Stimulated activated CD8-positive, alpha-beta memory T cell treated with anti-CD3 and anti-CD28 coated beads, Interleukin-12 subunit alpha, Interleukin-12 subunit beta, amount 100 ng/mL, for 1 hour (primary cell): ENCODE results near the gene DOK1.

ENCODE experiments used
- DNase-seq: peaks from one replicate; pipeline ENCODE4 v3.0.0-alpha.2; 2020; ENCODE audit warnings: low read depth

Gene DOK1

DNA sequence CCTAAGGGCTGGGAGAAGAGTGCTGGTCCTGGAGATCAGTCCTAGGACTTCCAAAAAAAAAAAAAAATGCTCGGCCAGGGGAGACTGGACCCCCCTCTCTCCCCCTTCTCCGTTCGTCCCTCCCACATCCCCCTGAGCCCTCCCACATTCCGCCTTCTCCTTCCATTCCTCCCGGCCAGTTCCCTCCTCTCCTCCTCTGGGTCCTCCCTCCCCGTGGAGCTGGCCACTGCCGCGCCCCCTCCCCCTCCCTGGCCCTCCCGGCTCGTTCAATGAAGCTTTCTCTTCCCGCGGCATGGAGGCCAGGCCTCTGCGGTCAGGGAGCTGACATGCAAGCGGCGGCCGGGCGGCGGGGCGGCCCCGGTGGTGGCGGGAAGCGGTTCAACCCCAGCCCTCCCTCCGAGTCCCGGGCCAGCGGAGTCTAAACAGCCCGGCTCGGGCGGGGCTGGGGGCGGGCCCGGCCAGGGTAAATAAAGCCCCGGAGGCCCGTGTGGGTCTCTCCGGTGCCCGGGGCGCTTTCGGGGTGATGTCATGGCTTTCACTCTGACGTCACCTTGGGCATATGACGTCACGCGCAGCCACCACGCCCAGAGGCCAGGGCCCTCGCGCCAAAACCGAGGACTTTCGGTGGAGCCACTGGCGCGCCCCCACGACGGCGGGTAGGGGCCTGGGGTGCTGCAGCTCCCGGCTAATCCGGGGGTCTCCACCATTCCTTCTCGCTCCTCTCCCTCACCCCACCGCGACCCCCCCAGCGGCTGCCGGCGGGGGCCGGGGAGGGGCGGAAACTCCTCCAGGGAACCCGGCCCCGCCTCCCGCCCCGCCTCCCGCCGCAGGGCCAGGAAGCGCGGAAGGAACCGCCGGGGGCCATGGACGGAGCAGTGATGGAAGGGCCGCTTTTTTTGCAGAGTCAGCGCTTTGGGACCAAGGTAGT lies at the start of gene DOK1, which contains the start of gene LOXL3:
DOK1 (plus strand) TSS at position 829 of the 928 bp plus-strand sequence; CDS start at position 864, 35 bp downstream.
LOXL3 (minus strand) TSS at position 51 of the 928 bp plus-strand sequence. CDS start 1,308 bp downstream, outside the sequence.
- DNase-seq: peak; percentile 69

- no peak for DNase-seq
Measured at GRCh38 chr2:74505448-74506246, 48.9 kb upstream of the DOK1 start.

DNA sequence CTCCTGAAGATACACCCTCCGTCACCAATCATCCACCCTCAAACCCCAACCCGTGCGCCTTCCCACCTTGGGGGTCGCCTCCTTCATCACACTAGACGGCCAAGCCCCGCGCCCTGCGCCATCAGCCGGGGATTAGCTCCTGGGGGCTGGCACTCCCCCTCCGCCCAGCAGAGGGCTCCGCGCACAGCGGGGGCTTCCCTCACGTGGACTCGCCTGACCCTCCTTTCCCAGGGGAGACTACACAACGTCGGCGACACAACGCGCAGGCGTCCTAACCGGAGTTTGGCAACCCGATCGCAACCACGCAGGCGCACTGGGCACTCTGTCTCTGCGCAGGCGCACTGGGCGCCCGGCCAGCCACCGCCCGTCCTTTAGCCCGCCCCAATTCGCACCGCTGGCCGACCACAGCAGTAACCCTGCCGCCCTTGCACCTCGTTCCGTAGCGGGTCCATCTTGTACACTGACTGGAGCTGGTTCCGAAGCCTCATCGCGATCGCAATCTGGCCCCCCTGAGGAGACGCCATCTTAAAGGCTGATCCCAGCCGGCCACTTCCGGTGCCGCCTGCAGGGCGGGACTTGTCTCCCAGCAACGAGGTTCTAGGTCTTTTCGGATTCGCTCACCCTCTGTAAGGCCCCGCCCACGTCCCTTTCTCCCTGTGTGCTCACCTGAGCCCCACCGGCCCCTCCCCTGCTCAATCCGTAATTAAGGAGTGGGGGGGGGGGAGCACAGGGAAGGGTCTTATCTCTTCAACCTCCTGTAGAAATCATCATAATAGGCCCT lies 47.2 kb upstream of the DOK1 start, which contains the start of gene PCGF1:
PCGF1 (minus strand) TSS at position 551 of the 781 bp plus-strand sequence; CDS start at position 524, 27 bp downstream.
- peak; percentile 98 for DNase-seq

DNA sequence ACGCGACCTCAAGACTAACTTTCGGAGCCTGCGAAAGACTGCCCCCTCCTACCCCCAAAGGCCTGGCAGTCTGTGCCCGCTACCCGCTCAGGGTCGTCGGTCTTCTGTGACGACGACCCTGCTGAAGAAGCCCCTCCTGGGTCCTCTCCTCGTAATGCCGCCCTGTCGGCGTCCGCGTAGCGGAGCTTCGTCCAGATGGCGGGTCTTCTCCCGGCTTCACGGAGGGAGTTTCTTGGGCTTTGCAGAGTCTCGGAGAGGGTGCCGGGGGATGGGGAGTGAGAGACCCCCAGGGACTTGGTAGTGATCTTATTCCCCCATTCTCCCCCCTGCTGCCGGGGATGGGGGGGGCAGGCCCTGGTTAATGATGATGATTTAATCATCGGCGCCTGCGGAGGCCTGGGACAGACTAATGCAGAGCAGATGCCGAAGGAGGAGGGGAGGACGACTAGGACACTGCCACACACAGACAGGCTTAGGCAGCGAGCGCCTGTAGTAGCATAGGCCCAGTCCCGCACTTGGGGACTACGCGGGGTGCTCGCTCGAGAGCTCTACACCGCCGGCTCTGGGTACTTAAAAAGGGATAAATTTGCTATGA lies 46.5 kb upstream of the DOK1 start:
- DNase-seq: no peak

- no peak for DNase-seq
Measured at GRCh38 chr2:74510272-74510671, 44.2 kb upstream of the DOK1 start.

- no peak for DNase-seq
Measured at GRCh38 chr2:74511104-74511989, 43.2 kb upstream of the DOK1 start.

DNA sequence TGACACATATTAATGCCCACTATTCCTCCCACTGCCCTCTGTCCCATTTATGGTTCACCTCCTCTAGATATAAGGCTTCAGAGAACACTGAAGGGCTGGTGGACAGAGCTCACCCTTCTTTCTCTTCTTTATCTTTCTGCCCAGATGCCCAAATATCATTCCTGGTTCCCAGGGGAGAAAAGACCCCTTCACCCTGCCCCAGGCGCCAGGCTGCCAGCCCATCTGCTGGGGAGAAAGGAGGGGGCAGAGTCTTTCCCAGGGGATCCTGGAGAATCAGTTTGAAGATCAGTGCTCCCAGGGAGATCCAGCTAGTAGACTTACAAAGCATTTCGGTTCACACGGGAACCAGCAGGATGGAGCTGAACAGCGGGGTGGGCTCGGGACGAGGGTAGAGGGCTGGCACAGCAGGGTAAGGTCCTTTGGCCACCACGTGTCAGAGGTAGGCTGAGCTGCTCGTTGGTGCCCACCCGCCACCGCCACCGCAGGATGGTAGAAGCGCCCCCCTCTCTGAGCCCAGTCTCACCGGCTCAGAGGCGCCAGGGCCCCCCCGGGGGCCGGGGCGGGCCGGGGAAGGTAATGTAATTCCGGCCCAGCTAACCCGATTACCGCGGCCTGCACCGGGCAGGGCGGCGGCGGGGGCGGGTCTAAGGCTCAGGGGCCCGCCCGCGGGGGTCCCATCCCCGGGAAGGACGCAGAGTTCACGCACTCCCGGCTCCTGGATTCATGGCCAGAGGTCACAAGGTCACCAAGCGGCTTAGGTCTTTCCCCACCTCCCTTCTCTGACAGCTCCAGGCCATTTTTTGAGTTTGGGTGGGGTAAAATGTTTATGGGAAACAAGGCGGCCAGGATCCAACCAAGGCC lies 41.5 kb upstream of the DOK1 start:
- no peak for DNase-seq

GRCh38 chr2:74513605-74514367 lies 40.7 kb upstream of the DOK1 start:
- DNase-seq: no peak

DNA sequence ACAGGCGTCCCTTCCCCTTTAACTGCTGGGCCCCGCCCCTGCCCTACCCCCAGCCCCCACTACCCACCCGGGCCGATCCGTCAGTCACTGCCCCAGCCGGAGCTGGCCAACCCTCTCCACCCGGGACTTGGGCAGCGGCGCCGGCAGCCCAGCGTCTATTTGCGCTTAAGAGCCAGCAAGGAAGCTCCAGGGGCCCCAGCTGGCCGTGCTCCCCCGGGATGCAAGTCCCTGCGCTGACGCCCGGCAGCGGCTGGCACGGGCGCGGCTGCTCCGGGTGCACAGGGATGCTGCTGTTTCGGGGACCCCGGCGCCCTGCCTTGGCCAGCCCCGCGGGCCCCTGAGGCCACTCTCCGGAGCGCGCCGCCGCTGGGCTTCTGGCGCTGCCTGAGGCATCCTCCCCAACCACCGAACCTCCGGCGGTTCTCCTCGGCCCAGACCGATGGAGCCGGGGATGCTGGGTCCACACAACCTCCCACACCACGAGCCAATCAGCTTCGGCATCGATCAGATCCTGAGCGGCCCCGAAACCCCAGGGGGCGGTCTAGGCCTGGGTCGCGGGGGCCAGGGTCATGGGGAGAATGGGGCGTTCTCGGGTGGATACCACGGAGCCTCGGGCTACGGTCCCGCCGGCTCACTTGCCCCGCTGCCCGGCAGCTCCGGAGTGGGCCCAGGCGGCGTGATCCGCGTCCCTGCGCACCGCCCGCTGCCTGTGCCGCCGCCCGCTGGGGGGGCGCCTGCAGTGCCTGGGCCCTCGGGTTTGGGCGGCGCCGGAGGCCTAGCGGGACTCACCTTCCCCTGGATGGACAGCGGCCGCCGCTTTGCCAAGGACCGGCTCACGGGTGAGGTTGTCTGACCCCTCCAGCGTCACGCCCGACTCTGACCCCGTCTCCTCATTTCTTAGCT lies 39.9 kb upstream of the DOK1 start, which contains the start of gene TLX2:
TLX2 (plus strand) TSS at position 83 of the 903 bp plus-strand sequence; CDS start at position 440, 357 bp downstream.
- no peak for DNase-seq

DNA sequence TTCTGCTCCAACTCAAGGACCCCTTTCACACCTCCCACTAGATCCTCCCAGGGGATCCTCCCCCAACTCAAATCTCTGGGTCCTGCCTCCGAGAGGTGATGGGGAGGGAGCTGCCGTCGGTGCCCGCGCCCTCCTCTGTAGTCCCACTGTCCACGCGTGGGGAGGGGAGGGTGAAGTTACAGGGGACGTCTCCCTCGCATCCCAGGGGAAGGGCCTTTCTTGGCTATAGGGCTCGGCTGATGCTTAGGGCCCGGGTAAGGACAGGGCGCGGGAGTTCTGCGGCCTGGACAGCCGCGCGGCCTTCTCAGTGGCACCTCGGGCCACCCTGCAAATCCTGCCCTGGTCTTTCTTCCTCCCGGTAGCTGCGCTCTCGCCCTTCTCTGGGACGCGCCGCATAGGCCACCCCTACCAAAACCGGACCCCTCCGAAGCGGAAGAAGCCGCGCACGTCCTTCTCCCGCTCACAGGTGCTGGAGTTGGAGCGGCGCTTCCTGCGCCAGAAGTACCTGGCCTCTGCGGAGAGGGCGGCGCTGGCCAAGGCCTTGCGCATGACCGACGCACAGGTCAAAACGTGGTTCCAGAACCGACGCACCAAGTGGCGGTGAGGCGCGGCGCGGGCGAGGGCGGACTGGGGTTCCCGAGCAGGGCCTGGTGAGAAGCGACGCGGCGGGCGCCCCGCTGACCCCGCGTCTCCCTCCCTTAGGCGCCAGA lies 39.1 kb upstream of the DOK1 start:
- DNase-seq: no peak

DNA sequence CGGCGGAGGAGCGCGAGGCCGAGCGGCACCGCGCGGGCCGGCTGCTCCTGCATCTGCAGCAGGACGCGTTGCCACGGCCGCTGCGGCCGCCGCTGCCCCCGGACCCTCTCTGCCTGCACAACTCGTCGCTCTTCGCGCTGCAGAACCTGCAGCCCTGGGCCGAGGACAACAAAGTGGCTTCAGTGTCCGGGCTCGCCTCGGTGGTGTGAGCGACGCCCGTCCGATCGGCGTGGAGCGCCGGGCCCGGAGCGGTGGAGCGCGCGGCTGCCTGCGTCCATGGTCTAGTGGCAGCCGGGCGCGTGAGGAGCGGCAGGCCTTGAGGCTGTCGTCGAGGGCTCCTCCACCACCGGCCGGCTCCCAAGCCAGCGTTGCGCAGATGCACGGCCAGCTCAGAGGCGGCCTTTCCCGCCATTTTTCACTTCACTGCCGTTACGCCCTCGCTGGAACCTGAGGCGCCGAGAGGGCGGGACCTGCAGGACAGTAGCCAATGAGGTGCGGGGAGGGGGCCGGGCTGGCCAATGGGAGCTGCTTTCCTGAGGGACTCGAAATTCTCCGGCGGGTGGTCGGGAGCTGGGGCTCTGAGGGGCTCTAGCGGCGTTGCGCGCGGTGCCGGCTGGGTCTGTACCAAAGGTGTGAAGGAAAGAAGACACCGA lies 38.4 kb upstream of the DOK1 start:
- DNase-seq: peak; percentile 50

- DNase-seq: no peak
Measured at GRCh38 chr2:74516650-74517049, 37.9 kb upstream of the DOK1 start.

DNA sequence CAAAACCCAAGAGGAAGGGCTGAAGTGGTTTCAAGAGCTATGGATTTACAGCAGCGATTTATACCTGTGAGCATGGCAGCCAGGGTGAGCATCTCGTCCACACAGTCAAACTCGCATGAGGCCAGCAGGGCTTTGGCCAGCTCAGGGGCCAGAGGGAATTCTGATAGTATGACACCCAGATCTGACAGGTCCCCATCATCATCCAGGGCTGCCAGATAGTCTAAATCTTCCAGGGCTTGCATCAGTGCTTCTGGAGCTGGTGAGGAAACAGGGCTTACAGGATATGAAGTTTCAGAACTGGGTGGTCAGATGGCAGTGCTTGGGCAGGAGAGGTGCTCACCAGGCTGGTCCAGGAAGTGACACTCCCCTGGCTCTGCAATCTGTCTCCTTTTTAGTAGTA lies 32.0 kb upstream of the DOK1 start:
- no peak for DNase-seq

GRCh38 chr2:74524005-74524404 lies 30.5 kb upstream of the DOK1 start:
- DNase-seq: no peak

DNA sequence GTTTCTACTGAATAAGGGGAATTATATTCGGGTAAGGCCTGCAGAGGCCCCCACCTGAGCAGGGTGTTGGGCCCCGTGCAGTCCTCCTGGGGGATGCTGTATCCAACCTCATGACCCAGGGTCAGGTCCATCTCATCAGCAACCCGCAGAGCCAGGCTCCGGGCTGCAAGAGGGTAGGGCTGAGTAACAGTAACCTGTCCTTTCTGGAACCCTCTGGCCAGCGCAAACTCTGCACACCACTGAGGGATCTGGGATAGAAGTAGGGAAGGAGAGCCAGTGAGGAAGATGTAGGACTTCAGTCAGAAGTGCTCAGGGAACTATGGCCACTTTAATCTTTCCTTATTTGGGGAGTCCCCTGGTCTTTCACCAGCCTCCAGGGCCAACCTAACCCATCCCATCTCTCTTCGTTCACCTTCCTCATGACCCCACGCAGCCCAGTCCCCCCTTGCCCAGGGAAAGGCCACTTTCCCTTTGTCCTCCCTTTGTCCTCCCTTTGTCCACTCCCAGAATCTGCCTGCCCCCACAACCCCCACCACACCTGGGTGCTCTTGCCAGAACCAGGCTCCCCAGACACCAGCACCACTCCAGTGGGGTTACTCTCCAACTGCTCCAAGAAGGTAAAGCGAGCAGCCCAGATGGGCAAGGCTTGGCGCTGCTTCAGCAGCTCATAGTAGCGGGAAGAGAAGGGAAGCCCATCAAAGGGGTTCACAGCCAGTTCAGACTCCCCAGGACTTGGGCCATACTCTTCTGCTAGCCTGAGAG lies 29.4 kb upstream of the DOK1 start:
- no peak for DNase-seq
